CD1c-positive myeloid dendritic cell (primary cell): Measurements from ENCODE around the gene INSR.
"Not testable (repeated sequence)": the region's sequence is repeated elsewhere in the genome, so short reads cannot be mapped to it uniquely, and the experiment has no call there.

Experiments
- DNase-seq: peaks from one replicate; pipeline ENCODE4 v3.0.0-alpha.2; 2016; ENCODE audit errors: extremely low spot score

Gene INSR

DNA sequence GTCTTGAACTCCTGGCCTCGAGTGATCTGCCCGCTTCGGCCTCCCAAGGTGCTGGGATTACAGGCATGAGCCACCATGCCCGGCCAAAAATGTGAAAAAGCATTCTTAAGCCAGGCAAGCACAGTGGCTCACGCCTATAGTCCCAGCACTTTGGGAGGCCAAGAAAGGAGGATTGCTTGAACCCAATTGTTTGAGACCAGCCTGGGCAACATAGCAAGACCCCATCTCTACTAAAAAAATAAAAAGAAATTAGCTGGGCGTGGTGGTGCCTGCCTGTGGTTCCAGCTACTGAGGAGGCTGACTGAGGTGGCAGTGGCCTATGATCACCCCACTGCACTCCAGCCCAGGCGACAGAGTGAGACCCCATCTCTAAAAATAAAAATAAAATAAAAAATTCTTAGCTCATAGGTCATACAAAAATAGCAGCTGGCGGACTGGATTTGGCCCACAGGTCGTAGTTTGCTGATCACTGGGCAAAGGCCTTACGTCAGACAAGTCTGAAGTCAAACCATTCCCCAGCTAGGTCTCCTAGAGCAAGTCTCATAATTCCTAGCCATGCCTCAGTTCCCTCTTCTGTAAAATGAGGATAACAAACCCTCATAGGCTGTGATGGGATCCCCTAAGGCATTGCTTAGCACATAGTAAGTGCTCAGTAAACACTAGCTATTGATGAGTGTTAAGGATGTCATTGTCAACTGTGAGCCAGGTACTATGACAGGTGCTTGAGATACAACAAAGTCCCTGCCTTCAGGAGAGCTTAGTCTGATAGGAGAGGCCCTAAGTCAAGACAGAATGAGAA lies 36.0 kb downstream of the INSR start:
- DNase-seq: no peak

DNA sequence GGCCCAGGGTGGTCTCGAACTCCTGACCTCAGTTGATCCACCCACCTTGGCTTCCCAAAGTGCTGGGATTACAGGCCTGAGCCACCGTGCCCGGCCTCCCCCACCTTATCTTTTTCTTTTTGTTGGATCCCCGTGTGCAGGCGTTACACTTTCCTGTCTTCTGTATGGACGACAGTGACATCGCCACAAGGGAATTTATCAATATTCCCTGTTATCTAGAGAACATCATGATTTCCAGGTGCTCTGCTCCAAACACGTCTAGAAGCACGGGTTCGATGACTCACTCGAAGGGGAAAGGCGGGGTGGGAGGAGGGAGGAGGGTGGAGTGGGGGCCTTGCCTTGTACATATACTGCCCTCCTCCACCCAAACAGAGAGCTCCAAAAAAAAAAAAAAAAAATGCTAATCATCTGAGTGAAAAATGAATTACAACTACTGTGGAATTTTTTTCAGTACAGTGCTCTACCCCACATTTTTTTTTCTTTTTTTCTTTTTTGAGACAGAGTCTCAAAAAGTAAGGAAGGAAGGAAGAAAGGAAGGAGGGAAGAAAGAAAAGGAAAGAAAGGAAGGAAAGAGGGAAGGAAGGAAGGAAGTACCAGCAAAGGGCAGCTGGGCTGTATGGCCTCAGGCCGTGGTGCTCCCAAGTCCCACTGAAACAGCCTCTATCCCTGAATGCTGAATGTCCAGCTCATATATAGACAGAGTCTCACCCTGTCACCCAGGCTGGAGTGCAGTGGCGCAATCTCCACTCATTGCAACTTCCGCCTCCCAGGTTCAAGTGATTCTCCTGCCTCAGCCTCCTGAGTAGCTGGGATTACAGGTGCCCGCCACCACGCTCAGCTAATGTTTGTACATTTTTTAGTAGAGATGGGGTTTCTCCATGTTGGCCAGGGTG lies 36.8 kb downstream of the INSR start:
- no peak for DNase-seq

DNA sequence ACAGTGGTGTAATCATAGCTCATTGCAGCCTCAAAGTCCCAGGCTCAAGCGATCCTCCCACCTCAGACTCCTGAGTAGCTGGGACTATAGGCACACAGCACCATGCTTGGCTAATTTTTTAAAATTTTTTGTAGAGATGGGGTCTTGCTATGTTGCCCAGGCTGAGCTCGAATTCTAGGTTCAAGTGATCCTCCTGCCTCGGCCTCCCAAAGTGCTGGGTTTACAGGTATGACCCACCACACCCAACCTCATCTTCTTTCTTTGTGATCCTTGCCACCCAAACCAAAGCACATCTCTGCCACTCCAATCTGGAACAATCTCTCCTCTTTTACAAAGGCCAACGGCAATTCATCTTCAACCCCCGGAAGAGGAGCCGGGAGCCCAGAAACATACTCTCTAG lies 38.6 kb downstream of the INSR start:
- no peak for DNase-seq

DNA sequence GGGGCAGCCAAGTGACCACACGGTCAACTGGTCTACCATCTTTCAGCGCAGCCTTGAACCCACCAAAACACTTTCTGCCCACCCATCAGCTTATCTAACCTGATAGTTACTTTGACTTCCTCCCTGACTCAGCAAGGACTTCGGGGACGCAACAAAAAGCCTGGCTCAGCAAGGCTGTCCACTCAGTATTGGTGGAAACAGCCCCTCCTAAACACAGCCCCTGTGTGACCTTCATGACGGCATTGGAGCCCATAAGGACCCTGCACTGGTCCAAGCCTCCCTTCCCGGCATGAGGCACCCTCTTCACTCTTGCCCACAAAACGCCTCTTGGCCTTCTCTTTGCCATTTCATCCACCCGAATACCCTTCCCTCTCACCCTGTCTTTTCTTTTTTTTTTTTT lies 39.1 kb downstream of the INSR start:
- no peak for DNase-seq

DNA sequence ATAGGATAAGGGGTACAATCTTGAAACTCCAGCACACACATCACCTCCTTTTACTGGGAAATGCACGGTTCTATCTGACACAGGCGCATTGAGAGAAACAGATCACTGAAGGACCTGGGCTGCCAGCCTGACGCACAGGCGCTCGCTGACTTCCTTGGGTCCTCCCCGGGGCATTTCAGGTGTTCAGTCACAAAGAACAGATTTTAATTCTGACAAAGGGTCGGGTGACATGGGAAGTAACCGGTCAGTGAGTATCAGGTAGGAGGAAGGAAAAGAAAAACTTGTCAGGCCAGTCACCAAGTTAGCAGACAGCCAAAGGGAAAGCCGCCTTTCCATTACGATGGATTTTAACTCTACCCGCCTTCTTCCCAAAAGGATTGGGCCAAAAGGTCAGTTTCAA lies 39.6 kb downstream of the INSR start:
- DNase-seq: no peak

DNA sequence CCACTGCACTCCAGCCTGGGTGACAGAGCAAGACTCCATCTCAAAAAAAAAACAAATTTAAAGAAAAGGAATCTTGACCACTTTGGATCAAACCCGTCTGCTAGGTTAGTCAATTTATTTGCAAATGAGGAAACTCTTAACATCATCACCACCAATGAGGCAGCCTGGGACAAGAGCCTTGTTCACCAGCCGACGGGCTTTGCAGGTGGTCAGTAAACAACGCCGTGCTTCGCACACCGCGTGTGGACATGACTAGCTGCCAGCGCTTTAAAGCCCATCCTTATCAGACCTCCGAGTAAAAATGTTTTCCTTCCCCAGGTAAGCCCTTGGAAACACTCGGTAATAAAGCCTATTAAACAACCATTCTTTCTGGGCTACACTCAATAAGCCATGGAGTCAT lies 41.9 kb downstream of the INSR start:
- no peak for DNase-seq

DNA sequence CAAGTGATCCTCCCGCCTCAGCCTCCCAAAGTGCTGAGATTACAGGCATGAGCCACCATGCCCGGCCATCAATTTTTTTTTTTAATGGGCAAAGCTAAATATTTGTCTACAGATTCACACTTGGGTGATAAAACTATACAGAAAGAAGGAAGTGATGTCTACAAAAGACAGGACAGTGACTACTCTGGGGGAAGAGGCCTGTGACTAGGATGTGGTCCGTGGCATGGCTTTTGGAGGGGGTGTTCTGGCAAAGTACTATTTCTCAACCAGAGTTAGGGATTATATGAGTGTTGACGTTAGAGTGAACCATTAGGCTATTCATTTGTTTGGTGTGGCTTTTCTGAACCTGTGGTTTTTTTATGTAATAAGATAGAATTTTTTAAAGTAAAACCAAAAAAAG lies 42.7 kb downstream of the INSR start:
- peak; percentile 32 for DNase-seq

DNA sequence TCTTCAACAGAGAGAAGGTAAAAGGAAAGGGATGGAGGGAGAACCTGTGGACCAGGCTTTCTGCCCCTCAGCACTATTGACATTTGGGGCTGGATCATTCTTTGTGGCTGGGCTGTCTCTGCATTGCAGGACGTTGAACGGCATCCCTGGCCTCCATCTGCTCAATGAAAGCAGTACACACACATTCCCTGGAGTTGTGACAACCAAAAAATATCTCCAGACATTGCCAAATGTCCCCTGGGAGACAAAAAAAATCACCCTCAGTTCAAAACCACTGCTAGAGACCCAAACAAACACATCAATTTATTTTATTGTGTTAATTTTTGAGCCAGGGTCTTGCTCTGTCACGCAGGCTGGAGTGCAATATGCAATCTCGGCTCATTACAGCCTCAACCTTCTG lies 43.3 kb downstream of the INSR start:
- no peak for DNase-seq

DNA sequence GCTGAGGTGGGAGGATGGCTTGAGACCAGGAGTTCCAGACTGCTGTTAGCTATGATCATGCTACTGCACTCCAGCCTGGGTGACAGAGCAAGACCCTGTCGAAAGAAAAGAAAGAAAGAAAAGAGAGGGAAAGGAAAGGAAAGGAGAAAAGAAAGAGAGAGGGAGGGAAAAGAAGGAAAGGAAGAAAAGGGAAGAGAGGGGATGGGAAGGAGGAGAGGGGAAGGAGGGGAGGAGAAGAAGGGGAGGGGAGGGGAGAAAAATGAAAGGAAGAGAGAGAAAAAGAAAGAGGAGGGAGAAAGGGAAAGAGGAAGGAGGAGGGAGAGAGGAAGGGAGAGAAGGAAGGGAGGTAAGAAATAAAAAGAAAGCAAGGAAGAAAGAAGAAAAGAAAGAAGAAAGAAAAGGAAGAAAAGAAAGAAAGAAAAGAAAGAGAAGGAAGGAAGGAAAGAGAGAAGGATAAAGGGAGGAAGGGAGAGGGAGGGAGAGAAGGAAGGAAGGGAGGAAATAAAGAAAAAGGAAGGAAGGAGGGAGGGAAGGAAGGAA lies 44.1 kb downstream of the INSR start:
- DNase-seq: no peak

DNA sequence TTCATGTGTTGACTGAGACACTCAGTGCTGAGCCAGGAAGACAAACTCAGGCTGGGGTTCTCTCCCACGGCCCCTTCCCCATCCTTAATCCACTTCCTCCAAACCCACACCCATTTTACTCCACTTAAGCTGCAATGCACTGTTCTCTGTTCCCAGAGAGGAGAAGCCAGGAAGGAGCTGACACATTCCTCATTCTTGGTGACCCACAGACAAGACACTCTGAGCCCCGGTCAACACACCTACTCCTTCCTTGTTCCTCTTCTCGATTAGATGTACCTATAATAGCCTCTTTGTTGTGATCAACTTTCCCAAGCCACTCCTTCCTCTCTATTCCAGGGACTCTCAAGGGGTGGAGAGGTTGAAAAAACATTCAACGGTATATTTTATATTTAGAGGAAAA lies 47.1 kb downstream of the INSR start:
- DNase-seq: peak; percentile 77

DNA sequence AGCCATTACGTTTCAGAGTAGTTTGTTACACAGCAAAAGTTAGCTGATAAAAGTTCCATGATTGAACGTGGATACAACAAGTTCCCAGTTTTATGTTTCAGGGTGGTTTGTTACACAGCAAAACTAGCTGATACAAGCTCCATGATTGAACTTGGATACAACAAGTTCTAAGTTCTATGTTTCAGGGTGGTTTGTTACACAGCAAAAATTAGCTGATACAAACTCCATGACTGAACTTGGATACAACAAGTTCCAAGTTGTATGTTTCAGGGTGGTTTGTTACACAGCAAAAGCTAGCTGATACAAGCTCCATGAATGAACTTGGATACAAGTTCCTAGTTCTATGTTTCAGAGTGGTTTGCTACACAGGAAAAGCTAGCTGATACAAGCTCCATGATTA lies 47.6 kb downstream of the INSR start:
- DNase-seq: no peak

DNA sequence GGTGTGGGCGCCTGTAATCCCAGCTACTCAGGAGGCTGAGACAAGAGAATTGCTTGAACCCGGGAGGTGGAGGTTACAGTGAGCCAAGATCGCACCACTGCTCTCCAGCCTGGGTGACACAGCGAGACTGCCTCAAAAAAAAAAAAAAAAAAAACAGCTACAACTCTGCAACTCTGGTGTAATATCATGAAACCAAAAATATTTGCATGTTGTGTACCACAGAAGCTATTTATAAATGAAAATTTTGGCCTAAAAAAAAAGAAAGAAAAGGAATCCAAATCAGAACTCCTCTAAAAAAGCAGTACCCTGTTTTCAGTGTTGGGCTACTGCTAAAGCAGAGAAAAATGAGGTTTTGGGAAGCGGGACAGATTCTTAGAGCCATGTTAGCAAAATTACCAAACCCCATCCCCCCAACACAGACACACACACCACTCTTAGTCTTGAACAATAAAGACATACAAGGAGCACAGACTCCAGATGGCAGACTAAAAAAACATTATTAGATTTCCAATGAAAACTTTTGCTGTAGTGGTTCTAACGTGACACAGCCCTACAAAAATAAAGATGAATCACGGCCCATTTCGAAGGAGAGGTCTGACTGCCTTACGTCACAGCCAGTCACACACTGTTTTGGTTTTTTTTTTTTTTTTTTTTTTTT lies 51.5 kb downstream of the INSR start:
- DNase-seq: peak; percentile 54

DNA sequence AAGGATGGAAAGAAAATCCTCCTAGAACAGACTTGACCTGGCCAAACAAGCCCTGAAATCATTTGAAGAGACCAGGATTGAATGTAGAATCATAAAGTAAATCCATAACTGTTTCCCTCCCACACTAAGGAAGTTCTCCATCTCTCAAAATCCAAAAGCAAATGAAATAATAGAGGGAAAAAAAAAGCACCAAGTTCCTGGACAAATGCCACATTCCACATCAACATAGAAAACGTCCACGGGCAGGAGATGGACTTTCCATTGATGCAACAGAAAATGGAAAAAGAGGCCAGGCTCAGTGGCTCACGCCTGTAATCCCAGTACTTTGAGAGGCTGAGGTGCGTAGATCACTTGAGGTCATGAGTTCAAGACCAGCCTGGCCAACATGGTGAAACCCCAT lies 56.2 kb downstream of the INSR start:
- no peak for DNase-seq

DNA sequence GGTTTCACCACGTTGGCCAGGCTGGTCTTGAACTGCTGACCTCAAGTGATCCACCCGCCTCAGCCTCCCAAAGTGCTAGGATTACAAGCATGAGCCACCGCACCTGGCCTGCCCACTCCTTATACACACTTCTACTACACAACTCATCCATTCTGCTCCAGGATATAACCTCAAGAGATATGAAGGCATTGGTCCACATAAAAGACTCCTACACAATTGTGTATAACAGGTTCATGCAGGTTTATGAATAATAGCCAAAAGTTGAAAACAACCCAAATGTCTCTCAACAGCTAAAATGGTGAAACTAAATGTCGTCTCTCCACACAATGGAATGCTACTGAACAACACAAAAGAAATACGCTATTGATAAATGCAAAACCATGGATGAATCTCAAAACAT lies 58.1 kb downstream of the INSR start:
- DNase-seq: no peak

DNA sequence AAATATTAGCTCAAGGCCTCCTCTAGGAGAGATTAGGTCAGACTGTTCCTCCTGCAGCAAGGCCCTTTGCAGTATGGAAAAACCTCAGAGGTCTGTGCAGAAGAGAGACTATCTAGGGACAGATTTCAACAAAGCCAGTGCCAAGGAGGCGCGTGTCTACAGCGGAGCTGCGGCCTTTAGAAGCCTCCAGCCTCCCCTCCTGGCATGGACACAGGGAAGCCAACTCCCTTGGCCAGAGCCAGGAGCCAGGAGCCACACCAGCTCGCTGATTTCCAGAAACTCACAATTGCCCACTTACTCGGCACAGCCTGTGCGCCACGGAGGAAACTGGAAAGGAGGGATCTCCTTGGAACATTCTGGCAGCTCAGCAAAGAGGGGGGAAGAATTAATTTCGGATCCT lies 63.4 kb downstream of the INSR start:
- no peak for DNase-seq

DNA sequence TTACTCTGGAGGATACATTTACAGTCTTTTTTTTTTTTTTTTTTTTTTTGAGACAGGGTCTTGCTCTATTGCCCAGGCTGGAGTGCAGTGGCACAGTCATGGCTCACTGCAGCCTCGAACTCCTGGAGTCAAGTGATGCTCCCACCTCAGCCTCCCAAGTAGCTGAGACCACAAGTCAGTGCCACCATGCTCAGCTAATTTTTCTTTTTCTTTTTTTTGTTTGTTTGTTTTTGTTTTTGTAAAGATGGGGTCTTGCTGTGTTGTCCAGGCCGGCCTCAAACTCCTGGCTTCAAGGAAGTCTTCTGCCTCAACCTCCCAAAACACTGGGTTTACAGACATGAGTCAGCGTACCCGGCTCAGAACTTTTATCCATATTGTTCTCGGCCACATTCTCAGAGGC lies 64.5 kb downstream of the INSR start:
- no peak for DNase-seq

DNA sequence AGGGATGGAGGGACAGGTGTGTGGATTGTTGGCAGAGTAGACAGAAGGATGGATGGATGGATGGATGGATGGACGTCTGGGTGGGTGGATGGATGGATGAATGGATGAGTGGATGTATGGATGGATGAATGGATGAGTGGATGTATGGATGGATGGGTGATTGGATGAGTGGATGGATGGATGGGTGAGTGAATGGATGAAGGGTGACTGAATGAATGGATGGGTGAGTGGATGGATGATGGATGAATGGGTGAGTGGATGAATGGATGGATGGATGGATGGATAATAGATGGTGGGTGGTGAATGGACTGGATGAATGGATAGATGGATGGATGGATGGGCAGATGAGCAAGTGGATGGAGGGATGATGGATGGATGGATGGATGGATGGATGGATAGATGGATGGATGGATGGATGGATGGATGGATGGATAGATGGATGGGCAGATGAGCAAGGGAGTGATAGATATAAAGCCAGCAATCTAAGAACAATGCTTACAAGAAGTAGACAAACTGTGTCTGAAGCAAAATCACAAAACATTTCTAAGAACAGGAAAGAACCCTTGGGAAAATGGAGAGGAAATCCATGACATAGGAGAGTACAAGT lies 65.2 kb downstream of the INSR start:
- DNase-seq: no peak

DNA sequence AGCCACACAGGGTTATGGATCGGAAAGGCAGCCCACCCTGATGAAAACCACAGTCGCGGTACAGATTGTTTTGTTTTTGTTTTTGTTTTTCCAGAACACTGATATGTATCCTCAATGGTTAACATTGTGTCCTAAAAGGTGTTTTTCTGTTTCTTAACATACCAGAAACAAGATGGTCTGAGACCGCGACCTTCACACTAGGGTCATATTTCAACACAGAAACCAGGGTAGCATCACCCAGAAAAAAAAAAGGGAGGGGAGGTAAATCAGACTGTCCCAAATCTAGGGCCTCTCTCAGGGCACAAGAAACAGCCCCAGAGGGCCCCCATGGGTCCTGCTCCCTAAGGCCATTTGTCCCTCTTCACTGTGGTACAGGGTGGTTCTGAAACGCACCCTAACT lies 66.5 kb downstream of the INSR start:
- DNase-seq: no peak

DNA sequence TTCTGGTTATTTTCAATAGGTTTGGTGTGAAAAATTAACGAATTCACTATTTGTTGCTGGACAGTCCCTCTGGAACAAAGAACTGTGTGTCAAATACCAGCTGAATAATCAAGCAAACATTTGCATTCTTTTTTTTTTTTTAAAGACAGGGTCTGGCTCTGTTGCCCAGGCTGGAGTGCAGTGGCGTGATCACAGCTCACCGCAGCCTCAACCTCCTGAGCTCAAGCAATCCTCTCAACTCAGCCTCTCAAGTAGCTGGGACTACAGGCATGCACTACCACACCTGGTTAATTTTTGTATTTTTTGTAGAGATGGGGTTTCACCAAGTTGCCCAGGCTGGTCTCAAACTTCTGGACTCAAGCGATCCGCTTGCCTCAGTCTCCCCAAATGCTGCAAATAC lies 67.1 kb downstream of the INSR start:
- not testable (repeated sequence) for DNase-seq

DNA sequence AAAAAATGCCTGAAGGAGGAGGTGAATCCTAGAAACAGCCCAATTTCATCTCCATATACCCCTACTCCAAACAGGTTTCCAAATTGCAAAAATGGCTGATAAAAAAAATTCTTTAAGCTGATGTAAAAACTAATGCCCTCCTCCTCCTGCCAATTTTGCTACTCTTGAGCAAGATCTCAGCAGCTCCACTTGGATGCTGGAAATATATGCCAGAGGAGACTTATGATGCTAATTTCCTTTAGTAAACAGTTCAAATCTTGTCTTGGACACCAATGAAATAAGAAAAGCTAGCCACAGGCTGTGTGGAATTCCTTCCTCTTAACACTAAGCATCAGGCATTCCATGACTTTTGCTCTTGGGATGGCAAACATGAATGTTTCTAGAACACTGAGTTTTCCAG lies 67.5 kb downstream of the INSR start:
- no peak for DNase-seq

DNA sequence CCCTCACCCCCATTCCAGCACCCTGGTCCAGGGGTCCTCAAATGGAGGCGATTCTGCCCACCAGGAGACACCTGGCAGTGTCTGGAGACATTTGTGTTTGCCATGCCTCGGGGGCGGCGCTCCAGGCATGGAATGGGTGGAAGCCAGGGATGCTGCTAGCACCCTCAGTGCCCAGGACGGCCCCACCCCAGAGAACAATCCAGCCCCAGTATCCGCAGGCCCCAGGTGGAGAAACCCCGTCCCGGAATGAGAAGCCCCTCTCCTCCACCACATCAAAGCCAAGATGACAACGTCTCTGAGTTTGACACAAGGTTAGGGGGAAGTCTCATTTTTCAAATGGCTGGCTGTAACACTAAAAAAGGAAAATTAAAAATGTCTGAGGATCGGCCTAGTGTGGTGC lies 68.5 kb downstream of the INSR start:
- DNase-seq: no peak

DNA sequence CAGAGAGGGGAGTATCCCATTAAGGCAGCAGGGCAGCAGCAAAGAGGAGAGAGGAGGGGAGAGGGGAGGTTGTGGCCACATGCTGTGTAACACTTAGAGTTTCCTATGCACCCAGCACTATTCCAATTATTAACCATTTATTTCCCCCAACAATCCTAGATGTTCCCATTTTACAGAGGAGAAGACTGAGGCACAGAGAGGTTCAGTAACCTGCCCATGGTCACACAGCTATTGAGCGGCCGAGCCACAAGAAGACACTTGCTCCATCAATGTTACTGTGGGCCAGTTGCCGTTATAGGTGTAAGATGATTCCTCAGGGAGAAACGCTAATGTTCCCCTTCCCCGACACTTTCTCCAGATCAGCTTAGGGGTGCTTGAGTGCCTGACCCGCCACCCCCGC lies 69.2 kb downstream of the INSR start:
- no peak for DNase-seq
